Ovary (tissue), 9 donors: ENCODE data around the gene SMTNL2. TPM values are rescaled to one million over a fixed set of nuclear protein-coding genes. Genes with fewer than 3 reads are reported as not detected.

Experiments
- DNase-seq, 5 donors: peaks; one replicate each; pipeline ENCODE4 v3.0.0-alpha.2; 2019 to 2020
- H3K27ac ChIP-seq, 2 donors: fragments of 200-600 bp; one replicate each; pipeline versions ENCODE4 v1.5.1 to v1.8.0; 2019 to 2022
- H3K27me3 ChIP-seq: fragments of 200-600 bp; one replicate; pipeline ENCODE4 v1.8.0; 2022
- H3K36me3 ChIP-seq: fragments of 200-600 bp; sonication (generic); one replicate; pipeline ENCODE4 v1.5.1; 2019
- H3K4me1 ChIP-seq: one replicate; pipeline ENCODE4 v1.8.1; 2013; ENCODE audit warnings: mild to moderate bottlenecking, moderate library complexity; ENCODE audit not compliant: insufficient read depth
- H3K4me3 ChIP-seq: fragments of 200-600 bp; sonication (generic); one replicate; pipeline ENCODE4 v1.5.1; 2017
- H3K9me3 ChIP-seq, 2 donors: fragments of 200-600 bp in 1 of 2; sonication (generic) in 1 of 2; one replicate each; pipeline versions ENCODE4 v1.5.1 to v1.8.1; 2013 to 2019; ENCODE audit warnings: mild to moderate bottlenecking in 1 of 2, moderate library complexity in 1 of 2
- EP300 ChIP-seq: sonication (generic); formaldehyde crosslinking; IDR thresholded peaks from one replicate; pipeline ENCODE4 v1.6.1; 2017; ENCODE audit warnings: antibody characterized with exemption
- POLR2A ChIP-seq: fragments of 450-650 bp; IDR thresholded peaks from one replicate; pipeline ENCODE4 v1.6.1; 2017; ENCODE audit warnings: antibody characterized with exemption, mild to moderate bottlenecking, moderate library complexity
- WGBS, 3 donors: extraction: QIAGEN DNeasy Blood & Tissue Kit in 1 of 3; methylation state at CpG; one replicate each; pipeline versions ENCODE4 v1.1.5 to v1.1.7; 2013 to 2017; 5-methylcytosine and 5-hydroxymethylcytosine counted together
- intact Hi-C, 4 donors: fragments of 100-400 bp; cut with DNase I; formaldehyde crosslinking; loops; one replicate each; pipeline versions ENCODE4 v1.11.0 to v1.15.1; 2022 to 2023
- polyA plus RNA-seq, 2 donors: library from polyadenylated mRNA; stranded (reverse); fragments of 200-250 nt in 1 of 2; fragments of 350-450 nt in 1 of 2; fragmentation: Illumina TruSeq in 1 of 2; extraction: RNeasy Lipid Tissue Mini Kit (QIAGEN cat#74804) in 1 of 2; gene quantifications; one replicate each; pipeline ENCODE4 v1.2.3, GENCODE V29; 2013 to 2014
- total RNA-seq, 7 donors: library from RNA; depleted of rRNA in 2 of 7; stranded (reverse); fragments of >200 nt in 2 of 7; fragmentation: NEBNext Ultra II Directional in 3 of 7; extraction: Animal tissue kit (Norgen Biotek cat#: 25700) in 3 of 7; gene quantifications; one replicate each; pipeline versions ENCODE4 v1.1.0 to v1.2.4, GENCODE V29; 2016 to 2023
- TF ChIP-seq, protein P1 (sequence below), 3 donors: fragments of 450-650 bp in 2 of 3; fragments of 200-600 bp in 1 of 3; IDR thresholded peaks; one replicate each; pipeline versions ENCODE4 v1.5.1 to v1.8.0; 2016 to 2022; ENCODE audit warnings: antibody characterized with exemption in 3 of 3, mild to moderate bottlenecking in 1 of 3
- donor health status: DM: no; HTN: no; CAD: no; lungs with moderate emphysema.
- donor health status: DM: no; HTN: no; CAD: no.
- donor health status: Bipolar disorder and iron deficiency.
- donor health status: DM: yes; HTN: yes; CAD: no.
- donor health status: DM: no; HTN: no; CAD: no.
- donor health status: DM: yes; HTN: yes; CAD: no.

SMTNL2 gene
- total and polyA plus RNA-seq, 9 donors = 3.7 to 34.3 (median 15.1) TPM

DNA sequence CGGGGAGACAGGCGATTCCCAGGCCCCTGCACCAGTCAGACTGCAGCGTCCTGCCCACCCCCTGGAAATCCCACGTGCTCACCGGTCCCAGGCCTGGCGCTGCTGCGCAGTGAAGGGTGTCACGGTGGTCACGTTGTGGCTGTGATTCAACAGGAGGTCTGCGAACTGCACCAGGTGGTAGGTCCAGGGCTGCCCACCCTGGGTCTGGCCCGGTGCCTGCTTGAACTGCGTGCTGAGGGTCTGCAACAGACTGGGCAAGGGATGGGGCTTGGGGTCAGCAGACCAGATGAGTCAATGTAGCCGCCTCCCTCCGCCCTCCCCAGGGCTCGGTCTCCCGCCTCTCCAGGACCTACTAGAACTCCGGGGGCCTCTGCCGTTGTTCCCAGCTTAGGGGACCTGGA is 36.3 kb upstream of the SMTNL2 start:
- WGBS, 3 donors = 87 to 91% (median 87%) methylated on average over 18 of the region's 18 CpGs
- intact Hi-C loops = no loop called here
- H3K27ac ChIP-seq = no peak overlapping the region
- H3K4me3 ChIP-seq = no peak overlapping the region
- peak in 2 of 5 donors; percentile 12 to 29 for DNase-seq
- H3K36me3 ChIP-seq = no peaks in the 10 kb centered on the region
- no peak for TF ChIP-seq POLR2A
- TF ChIP-seq, protein P1, sequence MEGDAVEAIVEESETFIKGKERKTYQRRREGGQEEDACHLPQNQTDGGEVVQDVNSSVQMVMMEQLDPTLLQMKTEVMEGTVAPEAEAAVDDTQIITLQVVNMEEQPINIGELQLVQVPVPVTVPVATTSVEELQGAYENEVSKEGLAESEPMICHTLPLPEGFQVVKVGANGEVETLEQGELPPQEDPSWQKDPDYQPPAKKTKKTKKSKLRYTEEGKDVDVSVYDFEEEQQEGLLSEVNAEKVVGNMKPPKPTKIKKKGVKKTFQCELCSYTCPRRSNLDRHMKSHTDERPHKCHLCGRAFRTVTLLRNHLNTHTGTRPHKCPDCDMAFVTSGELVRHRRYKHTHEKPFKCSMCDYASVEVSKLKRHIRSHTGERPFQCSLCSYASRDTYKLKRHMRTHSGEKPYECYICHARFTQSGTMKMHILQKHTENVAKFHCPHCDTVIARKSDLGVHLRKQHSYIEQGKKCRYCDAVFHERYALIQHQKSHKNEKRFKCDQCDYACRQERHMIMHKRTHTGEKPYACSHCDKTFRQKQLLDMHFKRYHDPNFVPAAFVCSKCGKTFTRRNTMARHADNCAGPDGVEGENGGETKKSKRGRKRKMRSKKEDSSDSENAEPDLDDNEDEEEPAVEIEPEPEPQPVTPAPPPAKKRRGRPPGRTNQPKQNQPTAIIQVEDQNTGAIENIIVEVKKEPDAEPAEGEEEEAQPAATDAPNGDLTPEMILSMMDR (IDR thresholded peaks at IDR 0.05) = no peak
- no peak for TF ChIP-seq EP300
- H3K9me3 ChIP-seq = no peaks in the 10 kb centered on the region
- no peaks in the 10 kb centered on the region for H3K4me1 ChIP-seq
- H3K27me3 ChIP-seq = no peaks in the 10 kb centered on the region

GRCh38 chr17:4548721-4549531 is 35.4 kb upstream of the SMTNL2 start:
- intact Hi-C loops = no loop called here
- WGBS, 3 donors = 76 to 83% (median 81%) methylated on average over 24 of the region's 24 CpGs
- TF ChIP-seq EP300 (no peak), POLR2A (no peak)
- TF ChIP-seq, protein P1 (IDR thresholded peaks at IDR 0.05) = no peak
- no peak overlapping the region for H3K4me3 ChIP-seq
- no peaks in the 10 kb centered on the region for H3K27me3 ChIP-seq
- DNase-seq = no peak
- no peaks in the 10 kb centered on the region for H3K36me3 ChIP-seq
- H3K27ac ChIP-seq = no peak overlapping the region
- no peaks in the 10 kb centered on the region for H3K9me3 ChIP-seq
- no peaks in the 10 kb centered on the region for H3K4me1 ChIP-seq

DNA sequence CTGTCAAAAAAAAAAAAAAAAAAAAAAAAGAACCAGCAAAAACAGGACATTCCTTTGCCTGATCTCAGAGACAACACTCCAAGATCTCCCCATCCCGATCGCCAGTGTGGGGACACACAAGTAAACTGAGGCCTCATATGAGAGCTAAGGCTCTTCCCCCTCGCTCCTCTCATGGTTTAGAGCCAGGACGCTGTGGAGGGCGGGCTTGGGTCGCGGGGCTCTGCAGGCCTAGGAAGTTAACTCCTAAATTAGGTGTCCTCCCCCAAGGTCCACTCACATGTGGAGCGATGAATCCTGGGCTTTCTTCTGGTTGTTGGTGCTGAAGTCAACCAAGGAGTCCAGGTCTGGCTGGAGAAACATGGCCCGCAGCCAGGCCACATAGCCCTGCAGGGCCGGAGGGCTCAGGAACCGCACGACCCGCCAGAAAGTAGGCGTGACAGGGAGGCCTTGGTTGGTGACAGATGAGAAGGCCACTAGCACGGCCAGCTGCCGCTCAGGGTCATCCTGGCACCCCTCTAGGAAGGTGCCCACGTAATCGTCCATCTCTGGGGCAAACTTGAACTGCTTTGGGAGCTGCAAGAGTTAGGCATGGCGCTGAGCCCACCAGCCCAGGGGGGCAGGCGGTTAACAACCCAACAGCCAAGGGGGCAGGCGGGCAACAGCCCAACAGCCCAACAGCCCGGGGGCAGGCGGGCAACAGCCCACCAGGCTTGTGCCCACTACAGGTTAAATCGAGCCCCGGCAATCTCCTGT is 34.4 kb upstream of the SMTNL2 start:
- Histone ChIP-seq H3K36me3 (no peaks in the 10 kb centered on the region), H3K27ac (no peak overlapping the region)
- intact Hi-C loops = loop anchor here in 1 of 4 donors (10.0 kb wide), 1 partner anchor 125 kb away; no protein-coding TSS in a partner anchor

GRCh38 chr17:4550534-4551039 is 33.7 kb upstream of the SMTNL2 start:
- DNase-seq = no peak
- WGBS, 3 donors = 92 to 93% (median 93%) methylated on average over 16 of the region's 16 CpGs
- H3K36me3 ChIP-seq = no peaks in the 10 kb centered on the region

More for the DNA sequence above, 34.4 kb upstream of the SMTNL2 start:
- WGBS, 3 donors = 80 to 89% (median 84%) methylated on average over 23 to 25 of the region's 25 CpGs
- no peak for DNase-seq
- TF ChIP-seq, protein P1 (IDR thresholded peaks at IDR 0.05) = no peak
- no peak for TF ChIP-seq EP300
- TF ChIP-seq POLR2A = no peak
- H3K4me1 ChIP-seq = peaks cover 5% of the 10 kb centered on the region
- no peaks in the 10 kb centered on the region for H3K27me3 ChIP-seq
- H3K9me3 ChIP-seq = no peaks in the 10 kb centered on the region
- H3K4me3 ChIP-seq = no peak overlapping the region

More at GRCh38 chr17:4550534-4551039, 33.7 kb upstream of the SMTNL2 start:
- H3K9me3 ChIP-seq = no peaks in the 10 kb centered on the region
- TF ChIP-seq, protein P1 (IDR thresholded peaks at IDR 0.05) = no peak
- TF ChIP-seq POLR2A (no peak), EP300 (no peak)
- H3K27ac ChIP-seq = no peak overlapping the region
- H3K27me3 ChIP-seq = no peaks in the 10 kb centered on the region
- H3K4me1 ChIP-seq = peaks cover 5% of the 10 kb centered on the region
- H3K4me3 ChIP-seq = no peak overlapping the region
- intact Hi-C loops = loop anchor here in 1 of 4 donors (10.0 kb wide), 1 partner anchor 126 kb away; no protein-coding TSS in a partner anchor
